AG09309 (cell line): ENCODE results near the gene ARMH1.
A peak's percentile ranks its signal among the peaks of the same experiment; 100 is the strongest.

Source experiments
- DNase-seq: peaks from one replicate; pipeline ENCODE4 v3.0.0-alpha.2; 2010; ENCODE audit warnings: low read depth
- H3K4me3 ChIP-seq: 2 replicates; pipeline ENCODE4 v1.5.1; 2011; ENCODE audit warnings: mild to moderate bottlenecking, low read depth, low read length, moderate library complexity; ENCODE audit not compliant: control insufficient read depth
- CTCF ChIP-seq: IDR thresholded peaks from 2 replicates; pipeline ENCODE4 v1.5.1; 2011; ENCODE audit warnings: mild to moderate bottlenecking, low read depth, low read length, inconsistent platforms; ENCODE audit not compliant: insufficient read depth, control insufficient read depth; ENCODE audit errors: missing control alignments

The ARMH1 gene

GRCh38 chr1:44674113-44675000 lies at the start of gene ARMH1, which contains the start of gene TMEM53:
Gene ARMH1 (plus strand): TSS chr1:44674714. CDS start chr1:44689698, 14,984 bp downstream.
Gene TMEM53 (minus strand): TSS chr1:44674481. CDS start chr1:44674391, 90 bp downstream.
- TF ChIP-seq CTCF = no peak
- H3K4me3 ChIP-seq = peak within 1 kb of the TSS; percentile 58
- peak; percentile 91 for DNase-seq

GRCh38 chr1:44625348-44625747 lies 49.2 kb upstream of the ARMH1 start:
- no peak for DNase-seq

GRCh38 chr1:44628962-44629756 lies 45.4 kb upstream of the ARMH1 start:
- DNase-seq = peak; percentile 71
- no peak for TF ChIP-seq CTCF
- H3K4me3 ChIP-seq = no peak overlapping the region

More at GRCh38 chr1:44625348-44625747, 49.2 kb upstream of the ARMH1 start:
- no peak overlapping the region for H3K4me3 ChIP-seq
- no peak for TF ChIP-seq CTCF

GRCh38 chr1:44630116-44630515 lies 44.4 kb upstream of the ARMH1 start:
- no peak for DNase-seq
- no peak overlapping the region for H3K4me3 ChIP-seq
- no peak for TF ChIP-seq CTCF

GRCh38 chr1:44631333-44631646 lies 43.2 kb upstream of the ARMH1 start:
- no peak for TF ChIP-seq CTCF
- H3K4me3 ChIP-seq = peak overlapping the region; percentile 39
- no peak for DNase-seq

GRCh38 chr1:44631647-44632539 lies 42.6 kb upstream of the ARMH1 start:
- DNase-seq = no peak
- no peak for TF ChIP-seq CTCF
- H3K4me3 ChIP-seq = peak overlapping the region; percentile 68
